Left lung (tissue), 10 donors: Measurements from ENCODE around the gene CARMIL1. TPM values are rescaled to one million over a fixed set of nuclear protein-coding genes. Genes with fewer than 3 reads are reported as not detected.

ENCODE experiments used
- ATAC-seq: fragments of 200-7000 bp; cut with Tn5 transposase; one replicate; pipeline ENCODE4 v1.9.1; 2020; ENCODE audit warnings: moderate library complexity
- DNase-seq, 4 donors: peaks; one replicate each; pipeline ENCODE4 v3.0.0-alpha.2; 2013 to 2020
- H3K27ac ChIP-seq, 2 donors: fragments of 200-600 bp; sonication (generic) in 1 of 2; one replicate each; pipeline versions ENCODE4 v1.5.0 to v1.8.0; 2020 to 2021
- H3K27me3 ChIP-seq, 2 donors: fragments of 200-600 bp; sonication (generic) in 1 of 2; one replicate each; pipeline versions ENCODE4 v1.5.0 to v1.8.0; 2020 to 2021
- H3K36me3 ChIP-seq, 2 donors: fragments of 200-600 bp; sonication (generic) in 1 of 2; one replicate each; pipeline versions ENCODE4 v1.5.0 to v1.8.0; 2020 to 2021
- H3K4me1 ChIP-seq, 2 donors: fragments of 200-600 bp; one replicate each; pipeline ENCODE4 v1.8.0; 2021
- H3K4me3 ChIP-seq, 2 donors: fragments of 200-600 bp; sonication (generic) in 1 of 2; one replicate each; pipeline versions ENCODE4 v1.5.0 to v1.8.0; 2020 to 2021; ENCODE audit warnings: mild to moderate bottlenecking in 1 of 2
- H3K9me3 ChIP-seq, 2 donors: fragments of 200-600 bp; sonication (generic) in 1 of 2; one replicate each; pipeline versions ENCODE4 v1.5.0 to v1.8.0; 2020 to 2021
- intact Hi-C, 2 donors: fragments of 100-400 bp; cut with DNase I; formaldehyde crosslinking; loops; one replicate each; pipeline versions ENCODE4 v1.11.2 to v1.14.2; 2022
- polyA plus RNA-seq, 6 donors: library from polyadenylated mRNA; unstranded; fragments of 120-200 nt; gene quantifications; one replicate each; pipeline ENCODE4 v1.2.1, GENCODE V29; 2013; ENCODE audit not compliant: insufficient read length in 6 of 6
- total RNA-seq, 2 donors: library from RNA; stranded (reverse); fragmentation: NEBNext Ultra II Directional; extraction: Animal tissue kit (Norgen Biotek cat#: 25700); gene quantifications; one replicate each; pipeline ENCODE4 v1.2.1, GENCODE V29; 2021
- TF ChIP-seq, protein P1 (sequence below), 2 donors: fragments of 200-600 bp; sonication (generic) in 1 of 2; IDR thresholded peaks; one replicate each; pipeline versions ENCODE4 v1.5.0 to v1.8.0; 2021; ENCODE audit warnings: antibody characterized with exemption in 2 of 2
- donor health status: DM: no; HTN: yes; CAD: no.
- donor health status: DM: no; HTN: no; CAD: no.

Gene CARMIL1
- total and polyA plus RNA-seq, 8 donors: 16.4 to 32.8 (median 27.4) TPM

DNA sequence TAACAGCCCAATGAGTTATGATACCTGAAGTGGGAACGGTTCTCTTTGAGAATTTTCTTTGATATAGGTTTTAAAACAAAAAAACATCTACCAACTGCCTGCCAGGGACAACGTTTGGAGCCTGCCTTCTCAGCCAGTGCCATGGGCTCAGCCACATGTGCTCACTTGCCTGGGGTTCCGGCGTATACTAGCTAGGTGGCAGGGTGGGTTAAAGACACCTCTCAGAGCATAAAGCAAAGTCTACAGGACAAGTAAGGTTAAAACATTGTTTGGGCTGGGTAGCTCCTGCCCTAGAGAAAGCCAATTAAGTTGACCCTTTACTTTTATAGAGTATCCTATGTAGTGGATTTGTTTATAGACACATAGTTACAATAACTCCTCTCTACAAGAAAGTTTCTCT is 334.9 kb downstream of the CARMIL1 start:
- ATAC-seq (no peak), DNase-seq (no peak)
- no peaks in the 10 kb centered on the region for H3K4me1 ChIP-seq
- no peak overlapping the region for H3K27ac ChIP-seq
- peaks cover 0 to 4% of the 10 kb centered on the region in 2 donors for H3K36me3 ChIP-seq
- H3K27me3 ChIP-seq: no peaks in the 10 kb centered on the region
- H3K9me3 ChIP-seq: no peaks in the 10 kb centered on the region
- no peak overlapping the region for H3K4me3 ChIP-seq
- intact Hi-C loops: no loop called here
- TF ChIP-seq, protein P1, sequence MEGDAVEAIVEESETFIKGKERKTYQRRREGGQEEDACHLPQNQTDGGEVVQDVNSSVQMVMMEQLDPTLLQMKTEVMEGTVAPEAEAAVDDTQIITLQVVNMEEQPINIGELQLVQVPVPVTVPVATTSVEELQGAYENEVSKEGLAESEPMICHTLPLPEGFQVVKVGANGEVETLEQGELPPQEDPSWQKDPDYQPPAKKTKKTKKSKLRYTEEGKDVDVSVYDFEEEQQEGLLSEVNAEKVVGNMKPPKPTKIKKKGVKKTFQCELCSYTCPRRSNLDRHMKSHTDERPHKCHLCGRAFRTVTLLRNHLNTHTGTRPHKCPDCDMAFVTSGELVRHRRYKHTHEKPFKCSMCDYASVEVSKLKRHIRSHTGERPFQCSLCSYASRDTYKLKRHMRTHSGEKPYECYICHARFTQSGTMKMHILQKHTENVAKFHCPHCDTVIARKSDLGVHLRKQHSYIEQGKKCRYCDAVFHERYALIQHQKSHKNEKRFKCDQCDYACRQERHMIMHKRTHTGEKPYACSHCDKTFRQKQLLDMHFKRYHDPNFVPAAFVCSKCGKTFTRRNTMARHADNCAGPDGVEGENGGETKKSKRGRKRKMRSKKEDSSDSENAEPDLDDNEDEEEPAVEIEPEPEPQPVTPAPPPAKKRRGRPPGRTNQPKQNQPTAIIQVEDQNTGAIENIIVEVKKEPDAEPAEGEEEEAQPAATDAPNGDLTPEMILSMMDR (IDR thresholded peaks at IDR 0.05): no peak

GRCh38 chr6:25615471-25615870 is 336.3 kb downstream of the CARMIL1 start:
- Histone ChIP-seq H3K9me3 (no peaks in the 10 kb centered on the region), H3K36me3 (peaks cover 0 to 3% of the 10 kb centered on the region in 2 donors), H3K4me3 (no peak overlapping the region), H3K27me3 (no peaks in the 10 kb centered on the region), H3K4me1 (no peaks in the 10 kb centered on the region), H3K27ac (no peak overlapping the region)
- TF ChIP-seq, protein P1 (IDR thresholded peaks at IDR 0.05): no peak
- DNase-seq: no peak
- intact Hi-C loops: no loop called here
- no peak for ATAC-seq

DNA sequence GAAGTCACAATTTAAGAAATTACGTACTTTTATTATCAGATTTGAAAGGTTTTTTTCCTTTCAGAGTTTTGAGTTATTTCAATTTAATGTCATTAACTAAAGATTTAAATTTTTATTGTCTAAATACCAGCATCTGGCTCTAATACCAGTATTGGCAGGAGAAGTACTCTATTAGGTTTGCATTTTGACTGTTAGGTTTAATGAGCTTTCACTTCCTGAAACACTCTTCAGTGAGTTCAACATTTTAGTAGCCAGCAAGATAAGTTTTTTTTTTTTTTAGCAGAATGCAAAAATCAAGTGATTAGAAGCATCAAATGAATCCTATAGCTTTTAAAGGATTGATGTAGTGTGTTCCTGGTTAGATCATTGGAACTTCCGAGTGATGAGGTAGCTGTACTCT is 338.8 kb downstream of the CARMIL1 start:
- ATAC-seq (no peak), DNase-seq (no peak)
- intact Hi-C loops: no loop called here
- Histone ChIP-seq H3K27me3 (no peaks in the 10 kb centered on the region), H3K36me3 (no peaks in the 10 kb centered on the region), H3K4me3 (no peak overlapping the region), H3K27ac (no peak overlapping the region), H3K4me1 (no peaks in the 10 kb centered on the region), H3K9me3 (no peaks in the 10 kb centered on the region)
- TF ChIP-seq, protein P1 (IDR thresholded peaks at IDR 0.05): no peak

- ATAC-seq (no peak), DNase-seq (no peak)
- H3K27ac ChIP-seq: no peak overlapping the region
- TF ChIP-seq, protein P1 (IDR thresholded peaks at IDR 0.05): no peak
- intact Hi-C loops: no loop called here
- no peaks in the 10 kb centered on the region for H3K27me3 ChIP-seq
- no peaks in the 10 kb centered on the region for H3K36me3 ChIP-seq
- no peak overlapping the region for H3K4me3 ChIP-seq
- no peaks in the 10 kb centered on the region for H3K4me1 ChIP-seq
- H3K9me3 ChIP-seq: no peaks in the 10 kb centered on the region
Measured at GRCh38 chr6:25619217-25619616, 340.0 kb downstream of the CARMIL1 start.

GRCh38 chr6:25620391-25620790 is 341.2 kb downstream of the CARMIL1 start:
- intact Hi-C loops: no loop called here
- no peak for DNase-seq
- no peaks in the 10 kb centered on the region for H3K4me1 ChIP-seq
- no peaks in the 10 kb centered on the region for H3K9me3 ChIP-seq
- no peaks in the 10 kb centered on the region for H3K36me3 ChIP-seq
- H3K27ac ChIP-seq: no peak overlapping the region
- no peaks in the 10 kb centered on the region for H3K27me3 ChIP-seq
- TF ChIP-seq, protein P1 (IDR thresholded peaks at IDR 0.05): no peak
- no peak for ATAC-seq
- no peak overlapping the region for H3K4me3 ChIP-seq
